HL-60/S4 (cell line): ENCODE data around the gene IER3.

Experiments used
- in situ Hi-C: fragments of 300-500 bp; cut with MboI; formaldehyde crosslinking; loops from 2 replicates; pipeline ENCODE4 v1.14.3; 2022; ENCODE audit warnings: low sequenced_read_pairs

The IER3 gene

GRCh38 chr6:30726506-30727413, 17.6 kb downstream of the IER3 start:
- in situ Hi-C loops: loop anchor here (10.0 kb wide), 1 partner anchor 182 kb away; no protein-coding TSS in a partner anchor

GRCh38 chr6:30725713-30726505, 18.4 kb downstream of the IER3 start:
- in situ Hi-C loops: loop anchor here (10.0 kb wide), 1 partner anchor 181 kb away; no protein-coding TSS in a partner anchor

GRCh38 chr6:30724906-30725667, 19.3 kb downstream of the IER3 start:
- in situ Hi-C loops: loop anchor here (10.0 kb wide), 1 partner anchor 180 kb away; no protein-coding TSS in a partner anchor

- in situ Hi-C loops: loop anchor here (10.0 kb wide), 1 partner anchor 179 kb away; no protein-coding TSS in a partner anchor
Measured at GRCh38 chr6:30723843-30724741, 20.3 kb downstream of the IER3 start.

GRCh38 chr6:30723159-30723842, 21.0 kb downstream of the IER3 start:
- in situ Hi-C loops: loop anchor here (10.0 kb wide), 1 partner anchor 178 kb away; no protein-coding TSS in a partner anchor

GRCh38 chr6:30722280-30723112, 21.9 kb downstream of the IER3 start:
- in situ Hi-C loops: loop anchor here (10.0 kb wide), 1 partner anchor 178 kb away; no protein-coding TSS in a partner anchor

- in situ Hi-C loops: loop anchor here (10.0 kb wide), 1 partner anchor 177 kb away; no protein-coding TSS in a partner anchor
Measured at GRCh38 chr6:30722025-30722279, 22.4 kb downstream of the IER3 start.

GRCh38 chr6:30721198-30722024, 22.9 kb downstream of the IER3 start:
- in situ Hi-C loops: loop anchor here (10.0 kb wide), 1 partner anchor 177 kb away; no protein-coding TSS in a partner anchor

- in situ Hi-C loops: loop anchor here (10.0 kb wide), 1 partner anchor 176 kb away; no protein-coding TSS in a partner anchor
Measured at GRCh38 chr6:30720738-30721197, 23.6 kb downstream of the IER3 start.

GRCh38 chr6:30719791-30720737, 24.3 kb downstream of the IER3 start, which contains the start of gene TUBB:
Gene TUBB, plus strand, starts transcription at chr6:30720352. Its CDS starts 155 bp downstream, at chr6:30720507.
- in situ Hi-C loops: loop anchor here (5.0 to 10.0 kb wide), 2 partner anchors 38 to 175 kb away; no protein-coding TSS in a partner anchor

GRCh38 chr6:30719356-30719755, 25.0 kb downstream of the IER3 start:
- in situ Hi-C loops: loop anchor here (5.0 kb wide), 1 partner anchor 37 kb away; no protein-coding TSS in a partner anchor

- in situ Hi-C loops: loop anchor here (5.0 kb wide), 1 partner anchor 36 kb away; no protein-coding TSS in a partner anchor
Measured at GRCh38 chr6:30717845-30718720, 26.3 kb downstream of the IER3 start.

- in situ Hi-C loops: loop anchor here (5.0 kb wide), 1 partner anchor 35 kb away; no protein-coding TSS in a partner anchor
Measured at GRCh38 chr6:30717129-30717844, 27.1 kb downstream of the IER3 start, which contains the start of gene MDC1. Gene MDC1, minus strand, starts transcription at chr6:30717281. Its CDS starts 2,106 bp downstream, at chr6:30715175.

GRCh38 chr6:30716879-30717128, 27.5 kb downstream of the IER3 start:
- in situ Hi-C loops: loop anchor here (5.0 kb wide), 1 partner anchor 35 kb away; no protein-coding TSS in a partner anchor
